HG03139 (cell line): ENCODE data around the gene CDC20.

Source experiments
- ATAC-seq: cut with Tn5 transposase; IDR thresholded peaks from one replicate; pipeline ENCODE4 v1.9.1; 2021; ENCODE audit not compliant: unreplicated experiment

The CDC20 gene

GRCh38 chr1:43327549-43328292 is 31.1 kb upstream of the CDC20 start:
- ATAC-seq = no peak

- ATAC-seq = no peak
These were observed 28.6 kb upstream of the CDC20 start for GRCh38 chr1:43329995-43330751.

DNA sequence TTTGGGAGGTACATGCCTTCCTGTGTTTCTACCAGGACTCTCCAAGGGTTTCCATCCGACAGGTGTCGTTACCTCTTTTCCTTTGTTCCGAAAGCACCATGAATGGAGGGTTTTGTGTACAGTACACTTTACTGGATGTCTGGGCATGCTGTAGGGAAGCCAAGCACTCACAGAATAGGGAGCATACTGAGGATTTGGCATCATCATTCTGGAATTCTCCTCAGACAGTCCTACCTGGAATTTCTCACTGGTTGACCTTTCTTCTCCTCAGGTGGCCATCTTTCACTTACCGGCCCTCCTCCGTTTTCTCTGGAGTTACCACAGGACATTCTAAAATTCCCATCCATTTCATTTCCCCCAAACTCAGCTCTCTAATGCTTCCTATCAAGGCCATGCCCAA is 27.1 kb upstream of the CDC20 start:
- ATAC-seq = no peak

DNA sequence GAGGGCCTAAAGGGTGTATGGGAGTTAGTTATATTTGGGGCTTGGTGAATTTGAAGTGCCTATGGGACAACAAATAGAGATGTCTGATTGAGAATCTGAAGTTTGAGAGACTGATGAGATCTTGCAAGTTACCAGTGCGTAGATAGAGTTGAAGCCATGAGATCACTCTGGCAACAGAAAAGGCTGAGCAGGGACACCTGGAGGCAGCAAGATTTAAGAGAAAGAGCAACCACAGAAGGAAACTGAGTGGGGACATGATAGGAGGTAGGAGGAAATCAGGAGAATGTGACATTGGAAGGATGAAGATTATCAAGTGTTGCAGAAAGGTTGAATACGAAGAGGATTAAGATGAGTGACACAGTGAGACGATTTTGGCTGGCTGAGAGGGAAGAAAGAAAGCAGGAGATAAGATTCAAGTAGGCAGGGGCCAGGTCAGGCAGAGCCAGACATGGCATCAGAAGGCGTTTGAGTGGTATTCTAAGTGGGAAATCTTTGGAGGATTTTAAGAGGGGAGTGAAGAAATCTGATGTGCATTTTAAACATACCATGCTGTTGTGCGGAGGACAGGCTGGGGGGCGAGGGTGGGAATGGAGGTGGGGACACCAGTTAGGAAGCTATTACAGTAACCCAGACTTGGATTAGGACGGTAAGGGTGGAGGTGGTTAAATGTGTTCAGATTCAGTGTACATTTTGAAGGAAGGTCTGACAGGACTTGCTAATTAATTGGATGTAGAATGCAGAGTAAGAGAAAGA is 24.2 kb upstream of the CDC20 start:
- ATAC-seq = no peak

DNA sequence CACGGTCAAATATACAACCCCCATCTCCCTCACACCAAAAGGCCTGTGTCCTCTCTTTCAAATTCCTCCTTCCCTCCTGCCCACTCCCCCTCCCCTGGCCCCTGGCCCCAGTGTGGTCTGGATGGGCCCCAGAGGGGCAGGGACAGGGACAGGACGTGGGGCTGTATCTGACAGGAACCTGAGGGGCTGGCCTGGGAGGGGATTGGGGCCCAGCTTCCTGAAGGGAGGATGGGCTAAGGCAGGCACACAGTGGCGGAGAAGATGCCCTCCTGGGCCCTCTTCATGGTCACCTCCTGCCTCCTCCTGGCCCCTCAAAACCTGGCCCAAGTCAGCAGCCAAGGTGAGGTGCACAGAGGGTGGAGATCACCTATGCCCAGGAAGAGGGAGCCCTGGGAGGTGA is 21.2 kb upstream of the CDC20 start, which contains the start of gene MPL:
MPL (plus strand) TSS at position 231 of the 400 bp plus-strand sequence; CDS start at position 262, 31 bp downstream.
- ATAC-seq = no peak

GRCh38 chr1:43338001-43338400 is 20.8 kb upstream of the CDC20 start:
- no peak for ATAC-seq

GRCh38 chr1:43339584-43340232 is 19.1 kb upstream of the CDC20 start:
- ATAC-seq = no peak

- ATAC-seq = no peak
These were observed 18.2 kb upstream of the CDC20 start for GRCh38 chr1:43340559-43340958.

- ATAC-seq = no peak
These were observed 14.4 kb upstream of the CDC20 start for GRCh38 chr1:43344267-43344850.

DNA sequence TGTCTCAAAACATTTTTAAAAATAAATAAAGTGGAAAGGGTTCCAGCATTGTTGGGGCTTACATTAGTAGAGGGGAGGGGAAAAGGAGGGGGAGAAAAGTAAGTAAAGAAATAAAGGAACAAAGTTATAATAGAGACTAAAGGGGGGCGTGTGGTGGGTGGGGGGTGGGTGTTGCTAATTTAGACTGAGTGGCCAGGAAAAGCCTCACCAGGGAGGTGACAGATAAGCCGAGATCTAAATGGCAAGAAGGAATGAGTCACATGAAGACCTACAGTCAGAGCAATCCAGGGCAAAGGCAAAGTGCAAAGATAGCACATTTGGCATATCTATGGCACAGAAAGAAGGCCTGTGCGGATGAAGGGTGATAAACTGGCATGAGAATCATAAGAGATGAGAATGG is 13.7 kb upstream of the CDC20 start:
- ATAC-seq = no peak

- no peak for ATAC-seq
These were observed 12.1 kb upstream of the CDC20 start for GRCh38 chr1:43346636-43347035.

- no peak for ATAC-seq
These were observed 10.4 kb upstream of the CDC20 start for GRCh38 chr1:43348343-43348808.

DNA sequence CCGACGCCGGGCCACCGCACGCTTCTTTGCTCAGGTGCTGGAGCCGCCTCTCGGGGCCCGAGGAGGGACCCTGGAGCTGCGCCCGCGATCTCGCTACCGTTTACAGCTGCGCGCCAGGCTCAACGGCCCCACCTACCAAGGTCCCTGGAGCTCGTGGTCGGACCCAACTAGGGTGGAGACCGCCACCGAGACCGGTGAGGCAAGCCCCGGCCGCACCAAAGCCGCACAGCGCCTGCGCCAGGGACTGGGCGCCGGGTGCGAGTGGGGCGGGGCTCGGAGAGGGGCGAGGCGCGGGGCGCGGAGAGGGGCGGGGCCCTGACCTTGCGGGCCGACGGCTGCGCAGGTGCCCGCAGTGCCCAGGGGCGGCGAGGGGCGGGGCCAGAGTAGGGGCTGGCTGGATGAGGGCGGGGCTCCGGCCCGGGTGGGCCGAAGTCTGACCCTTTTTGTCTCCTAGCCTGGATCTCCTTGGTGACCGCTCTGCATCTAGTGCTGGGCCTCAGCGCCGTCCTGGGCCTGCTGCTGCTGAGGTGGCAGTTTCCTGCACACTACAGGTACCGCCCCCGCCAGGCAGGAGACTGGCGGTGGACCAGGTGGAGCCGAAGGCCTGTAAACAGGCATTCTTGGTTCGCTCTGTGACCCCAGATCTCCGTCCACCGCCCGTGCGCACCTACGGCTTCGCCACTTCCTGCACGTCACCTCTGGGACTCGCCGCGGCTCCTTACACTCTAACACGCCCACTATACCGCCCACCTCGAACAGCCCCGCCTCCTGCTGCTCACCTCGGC is 9.8 kb upstream of the CDC20 start:
- no peak for ATAC-seq

DNA sequence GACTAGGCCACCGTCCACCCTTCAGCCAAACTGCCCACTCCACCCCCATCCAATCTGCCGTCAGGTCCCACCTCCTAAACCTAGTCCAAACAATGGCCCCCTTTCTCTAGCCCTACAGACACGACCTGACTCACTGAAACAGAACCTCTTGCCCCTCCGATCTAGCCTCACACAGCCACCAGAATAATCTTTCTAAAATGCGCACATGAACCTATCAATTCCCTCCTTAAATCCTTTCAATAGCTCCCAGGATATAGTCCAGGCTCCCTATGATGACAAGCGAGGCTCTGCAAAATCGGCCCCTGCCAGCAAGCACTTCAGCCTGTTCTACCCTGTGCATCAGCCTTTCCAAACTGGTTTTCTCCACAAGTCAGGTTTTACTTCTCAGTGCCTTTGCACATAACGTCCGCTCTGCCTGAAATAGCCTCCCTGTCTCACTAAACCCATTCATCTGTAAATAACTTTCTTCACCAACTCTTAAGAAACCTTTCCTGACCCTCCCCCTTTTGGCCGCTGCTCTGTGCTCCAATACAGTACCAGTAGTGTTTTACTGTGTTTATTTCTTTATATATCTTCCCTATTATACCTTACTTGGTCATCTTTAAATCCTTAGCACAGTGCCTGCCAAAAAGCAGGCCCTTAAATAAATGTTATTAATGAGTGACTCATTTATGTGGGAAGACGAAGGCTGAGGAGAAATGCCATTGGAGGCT is 9.0 kb upstream of the CDC20 start:
- no peak for ATAC-seq

GRCh38 chr1:43350976-43351375 is 7.8 kb upstream of the CDC20 start:
- no peak for ATAC-seq

- ATAC-seq = no peak
These were observed 7.1 kb upstream of the CDC20 start for GRCh38 chr1:43351421-43352350.

GRCh38 chr1:43352351-43352705 is 6.5 kb upstream of the CDC20 start:
- ATAC-seq = no peak

DNA sequence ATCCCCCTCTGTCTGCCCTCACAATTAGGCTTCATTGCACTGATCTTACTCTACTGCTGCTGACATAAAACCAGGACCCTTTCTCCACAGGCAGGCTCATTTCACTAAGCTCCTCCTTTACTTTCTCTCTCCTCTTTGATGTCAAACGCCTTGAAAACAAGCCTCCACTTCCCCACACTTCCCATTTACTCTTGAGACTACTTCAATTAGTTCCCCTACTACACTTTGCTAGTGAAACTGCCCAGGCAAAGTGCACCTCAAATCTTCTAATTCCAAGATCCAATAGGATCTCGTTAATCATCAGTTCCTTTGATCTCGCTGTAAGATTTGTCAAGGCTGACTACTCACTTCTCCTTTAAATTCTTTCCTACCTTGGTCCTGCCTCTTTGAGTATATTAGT is 5.9 kb upstream of the CDC20 start:
- no peak for ATAC-seq
